IPS DF 6.9 (cell line): ENCODE data around the gene JAK2.

Source experiments
- DNase-seq: peaks from one replicate; pipeline ENCODE4 v3.0.0-alpha.2; 2013; ENCODE audit warnings: low read depth, low spot score
- H3K27ac ChIP-seq: one replicate; pipeline ENCODE4 v1.5.1; 2013; ENCODE audit warnings: low read length, control low read depth
- H3K27me3 ChIP-seq: 2 replicates; pipeline ENCODE4 v1.6.1; 2013; ENCODE audit warnings: mild to moderate bottlenecking, low read length; ENCODE audit not compliant: control insufficient read depth, insufficient read depth
- H3K36me3 ChIP-seq: 2 replicates; pipeline ENCODE4 v1.6.1; 2013; ENCODE audit warnings: low read length; ENCODE audit not compliant: control insufficient read depth, insufficient read depth
- H3K4me1 ChIP-seq: 2 replicates; pipeline ENCODE4 v1.6.1; 2013; ENCODE audit warnings: low read length; ENCODE audit not compliant: control insufficient read depth, insufficient read depth
- H3K4me3 ChIP-seq: 2 replicates; pipeline ENCODE4 v1.5.1; 2013; ENCODE audit warnings: mild to moderate bottlenecking, low read length
- H3K9me3 ChIP-seq: 2 replicates; pipeline ENCODE4 v1.6.1; 2013; ENCODE audit warnings: low read length, inconsistent platforms; ENCODE audit not compliant: control insufficient read depth, insufficient read depth
- WGBS: extraction: QIAGEN DNeasy Blood & Tissue Kit; methylation state at CpG from one replicate; pipeline ENCODE4 v1.1.7; 2013; ENCODE audit warnings: mixed read lengths, missing lambda C conversion rate; ENCODE audit not compliant: insufficient read length, insufficient coverage; 5-methylcytosine and 5-hydroxymethylcytosine counted together

JAK2 gene

GRCh38 chr9:5041390-5042115, 56.5 kb downstream of the JAK2 start:
- H3K36me3 ChIP-seq = no peaks in the 10 kb centered on the region; the same call in 1 of the 2 replicates
- WGBS = no CpG with 5 or more reads among the region's 48 CpGs
- H3K27me3 ChIP-seq = no peaks in the 10 kb centered on the region
- H3K9me3 ChIP-seq = no peaks in the 10 kb centered on the region
- no peaks in the 10 kb centered on the region for H3K4me1 ChIP-seq
- no peak for DNase-seq
- no peak overlapping the region for H3K4me3 ChIP-seq
- no peak overlapping the region for H3K27ac ChIP-seq

- Histone ChIP-seq H3K27me3 (no peaks in the 10 kb centered on the region), H3K27ac (no peak overlapping the region), H3K4me1 (no peaks in the 10 kb centered on the region), H3K36me3 (no peaks in the 10 kb centered on the region; the same call in 1 of the 2 replicates), H3K4me3 (no peak overlapping the region), H3K9me3 (no peaks in the 10 kb centered on the region)
- DNase-seq = no peak
- WGBS = no CpG with 5 or more reads among the region's 30 CpGs
Measured at GRCh38 chr9:5042661-5043178, 57.6 kb downstream of the JAK2 start.

GRCh38 chr9:5043381-5043780, 58.3 kb downstream of the JAK2 start:
- WGBS = no CpG with 5 or more reads among the region's 3 CpGs
- no peak for DNase-seq
- Histone ChIP-seq H3K36me3 (no peaks in the 10 kb centered on the region; the same call in 1 of the 2 replicates), H3K4me3 (no peak overlapping the region), H3K9me3 (no peaks in the 10 kb centered on the region), H3K4me1 (no peaks in the 10 kb centered on the region), H3K27ac (no peak overlapping the region), H3K27me3 (no peaks in the 10 kb centered on the region)

GRCh38 chr9:5044160-5044559, 59.1 kb downstream of the JAK2 start:
- H3K36me3 ChIP-seq = no peaks in the 10 kb centered on the region; the same call in 1 of the 2 replicates
- no peak overlapping the region for H3K4me3 ChIP-seq
- WGBS = no CpG with 5 or more reads among the region's 4 CpGs
- no peaks in the 10 kb centered on the region for H3K9me3 ChIP-seq
- H3K27me3 ChIP-seq = no peaks in the 10 kb centered on the region
- H3K4me1 ChIP-seq = no peaks in the 10 kb centered on the region
- no peak for DNase-seq
- no peak overlapping the region for H3K27ac ChIP-seq

- no peaks in the 10 kb centered on the region for H3K9me3 ChIP-seq
- H3K36me3 ChIP-seq = no peaks in the 10 kb centered on the region
- no peak for DNase-seq
- no peaks in the 10 kb centered on the region for H3K4me1 ChIP-seq
- WGBS = no CpG with 5 or more reads among the region's 1 CpG
- H3K27me3 ChIP-seq = no peaks in the 10 kb centered on the region
- H3K27ac ChIP-seq = no peak overlapping the region
- no peak overlapping the region for H3K4me3 ChIP-seq
Measured at GRCh38 chr9:5052838-5053237, 67.8 kb downstream of the JAK2 start.

- Histone ChIP-seq H3K4me1 (no peaks in the 10 kb centered on the region), H3K27me3 (no peaks in the 10 kb centered on the region), H3K27ac (no peak overlapping the region), H3K9me3 (no peaks in the 10 kb centered on the region), H3K36me3 (no peaks in the 10 kb centered on the region), H3K4me3 (no peak overlapping the region)
- no peak for DNase-seq
- WGBS = no CpG with 5 or more reads among the region's 1 CpG
Measured at GRCh38 chr9:5062631-5063030, 77.6 kb downstream of the JAK2 start.

- no peaks in the 10 kb centered on the region for H3K36me3 ChIP-seq
- H3K9me3 ChIP-seq = no peaks in the 10 kb centered on the region
- no peaks in the 10 kb centered on the region for H3K27me3 ChIP-seq
- no peak overlapping the region for H3K4me3 ChIP-seq
- H3K4me1 ChIP-seq = no peaks in the 10 kb centered on the region
- no CpG with 5 or more reads among the region's 1 CpG for WGBS
- no peak for DNase-seq
- no peak overlapping the region for H3K27ac ChIP-seq
Measured at GRCh38 chr9:5072871-5073270, 87.8 kb downstream of the JAK2 start.

- DNase-seq = no peak
- Histone ChIP-seq H3K9me3 (no peaks in the 10 kb centered on the region), H3K4me3 (no peak overlapping the region), H3K36me3 (no peaks in the 10 kb centered on the region), H3K27me3 (no peaks in the 10 kb centered on the region), H3K27ac (no peak overlapping the region), H3K4me1 (no peaks in the 10 kb centered on the region)
- no CpG with 5 or more reads among the region's 1 CpG for WGBS
Measured at GRCh38 chr9:5073701-5074100, 88.6 kb downstream of the JAK2 start.

GRCh38 chr9:5085993-5086392, 100.9 kb downstream of the JAK2 start:
- H3K9me3 ChIP-seq = no peaks in the 10 kb centered on the region
- H3K27ac ChIP-seq = no peak overlapping the region
- WGBS = no CpG with 5 or more reads among the region's 30 CpGs
- DNase-seq = no peak
- H3K27me3 ChIP-seq = no peaks in the 10 kb centered on the region
- H3K4me3 ChIP-seq = no peak overlapping the region
- H3K36me3 ChIP-seq = no peaks in the 10 kb centered on the region
- no peaks in the 10 kb centered on the region for H3K4me1 ChIP-seq

- H3K4me3 ChIP-seq = no peak overlapping the region
- WGBS = no CpG with 5 or more reads among the region's 2 CpGs
- DNase-seq = no peak
- no peaks in the 10 kb centered on the region for H3K4me1 ChIP-seq
- H3K27ac ChIP-seq = no peak overlapping the region
- no peaks in the 10 kb centered on the region for H3K27me3 ChIP-seq
- H3K9me3 ChIP-seq = no peaks in the 10 kb centered on the region
- H3K36me3 ChIP-seq = no peaks in the 10 kb centered on the region
Measured at GRCh38 chr9:5089737-5090136, 104.7 kb downstream of the JAK2 start.

- Histone ChIP-seq H3K27me3 (no peaks in the 10 kb centered on the region), H3K4me1 (no peaks in the 10 kb centered on the region), H3K4me3 (no peak overlapping the region), H3K36me3 (no peaks in the 10 kb centered on the region), H3K27ac (no peak overlapping the region), H3K9me3 (no peaks in the 10 kb centered on the region)
- WGBS = 80% methylated on average over 2 of the region's 2 CpGs
- DNase-seq = no peak
Measured at GRCh38 chr9:5095795-5096194, 110.7 kb downstream of the JAK2 start.
